GM18499 (cell line): ENCODE results near the gene CAMK1D.
"Not testable (repeated sequence)": the region's sequence is repeated elsewhere in the genome, so short reads cannot be mapped to it uniquely, and the experiment has no call there.

Source experiments
- ATAC-seq: cut with Tn5 transposase; IDR thresholded peaks from one replicate; pipeline ENCODE4 v1.9.1; 2021; ENCODE audit warnings: moderate number of reproducible peaks; ENCODE audit not compliant: insufficient read depth, unreplicated experiment

CAMK1D gene

GRCh38 chr10:12849319-12850181 is 500.2 kb downstream of the CAMK1D start:
- ATAC-seq: no peak

- ATAC-seq: no peak
Observed at GRCh38 chr10:12852687-12853086, 503.3 kb downstream of the CAMK1D start.

- no peak for ATAC-seq
Observed at GRCh38 chr10:12854988-12855387, 505.6 kb downstream of the CAMK1D start.

- ATAC-seq: no peak
Observed at GRCh38 chr10:12862459-12862858, 513.1 kb downstream of the CAMK1D start.

GRCh38 chr10:12865515-12865914 is 516.2 kb downstream of the CAMK1D start:
- not testable (repeated sequence) for ATAC-seq

GRCh38 chr10:12868229-12868628 is 518.9 kb downstream of the CAMK1D start:
- no peak for ATAC-seq

GRCh38 chr10:12869427-12869826 is 520.1 kb downstream of the CAMK1D start:
- ATAC-seq: no peak

GRCh38 chr10:12872577-12872976 is 523.2 kb downstream of the CAMK1D start:
- ATAC-seq: no peak

- no peak for ATAC-seq
Observed at GRCh38 chr10:12873172-12873571, 523.8 kb downstream of the CAMK1D start.

- no peak for ATAC-seq
Observed at GRCh38 chr10:12874501-12874900, 525.2 kb downstream of the CAMK1D start.

- no peak for ATAC-seq
Observed at GRCh38 chr10:12875100-12875499, 525.8 kb downstream of the CAMK1D start.

GRCh38 chr10:12876266-12876665 is 526.9 kb downstream of the CAMK1D start:
- no peak for ATAC-seq

- ATAC-seq: no peak
Observed at GRCh38 chr10:12877150-12877549, 527.8 kb downstream of the CAMK1D start.

- ATAC-seq: no peak
Observed at GRCh38 chr10:12880423-12880822, 531.1 kb downstream of the CAMK1D start.

- no peak for ATAC-seq
Observed at GRCh38 chr10:12884851-12885250, 535.5 kb downstream of the CAMK1D start.
